ENCODE results near the gene MADCAM1.
A peak's percentile ranks its signal among the peaks of the same experiment; 100 is the strongest.
"Not testable (repeated sequence)": the region's sequence is repeated elsewhere in the genome, so short reads cannot be mapped to it uniquely, and the experiment has no call there.

The MADCAM1 gene

GRCh38 chr19:496112-496665, at the start of gene MADCAM1:
MADCAM1 (plus strand) TSS chr19:496486; CDS start chr19:496500, 14 bp downstream.
- no peak for DNase-seq

- DNase-seq, result no peak
These were observed 49.2 kb upstream of the MADCAM1 start for GRCh38 chr19:447064-447426.

DNA sequence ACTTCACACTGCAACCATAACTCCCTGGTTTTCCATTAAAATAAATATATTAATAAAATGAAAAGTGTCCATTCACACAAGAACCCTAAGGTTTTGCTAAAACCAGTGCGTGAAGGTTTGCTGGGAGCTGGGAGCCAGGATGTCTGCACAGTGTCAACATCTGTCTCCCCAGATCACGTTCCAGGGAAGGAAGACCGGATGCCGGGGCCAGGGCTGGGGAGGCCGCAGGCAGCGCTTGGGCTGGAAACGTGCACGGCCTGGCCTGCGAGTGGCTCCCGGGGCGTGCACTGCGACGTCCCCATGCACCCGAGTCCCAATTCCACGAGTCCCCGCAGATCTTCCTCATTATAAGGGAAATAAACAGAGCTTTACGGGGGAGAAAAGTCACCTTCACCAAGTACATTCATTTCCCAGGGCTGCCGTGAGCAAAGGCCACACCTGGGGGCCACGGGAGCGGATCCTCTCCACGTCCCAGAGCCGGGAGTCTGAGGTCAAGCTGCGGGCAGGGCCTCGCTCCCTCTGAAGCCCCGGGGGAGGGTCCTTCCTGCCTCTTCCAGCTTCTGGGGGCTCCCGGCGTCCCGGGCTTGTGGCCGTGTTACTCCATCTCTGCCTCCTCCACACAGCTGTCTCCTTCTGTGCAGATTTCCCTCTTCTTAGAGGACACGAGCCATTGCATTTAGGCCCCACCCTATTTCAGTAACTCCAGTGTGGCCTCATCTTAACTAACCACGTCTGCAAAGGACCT, 48.3 kb upstream of the MADCAM1 start:
- DNase-seq, result no peak

GRCh38 chr19:449916-450315, 46.4 kb upstream of the MADCAM1 start:
- DNase-seq, result no peak

GRCh38 chr19:450912-451481, 45.3 kb upstream of the MADCAM1 start:
- not testable (repeated sequence) for DNase-seq

- DNase-seq, result no peak
These were observed 43.5 kb upstream of the MADCAM1 start for GRCh38 chr19:452829-453228.

- DNase-seq, result no peak
These were observed 42.7 kb upstream of the MADCAM1 start for GRCh38 chr19:453606-454005.

- DNase-seq, result no peak
These were observed 41.1 kb upstream of the MADCAM1 start for GRCh38 chr19:455031-455705.

DNA sequence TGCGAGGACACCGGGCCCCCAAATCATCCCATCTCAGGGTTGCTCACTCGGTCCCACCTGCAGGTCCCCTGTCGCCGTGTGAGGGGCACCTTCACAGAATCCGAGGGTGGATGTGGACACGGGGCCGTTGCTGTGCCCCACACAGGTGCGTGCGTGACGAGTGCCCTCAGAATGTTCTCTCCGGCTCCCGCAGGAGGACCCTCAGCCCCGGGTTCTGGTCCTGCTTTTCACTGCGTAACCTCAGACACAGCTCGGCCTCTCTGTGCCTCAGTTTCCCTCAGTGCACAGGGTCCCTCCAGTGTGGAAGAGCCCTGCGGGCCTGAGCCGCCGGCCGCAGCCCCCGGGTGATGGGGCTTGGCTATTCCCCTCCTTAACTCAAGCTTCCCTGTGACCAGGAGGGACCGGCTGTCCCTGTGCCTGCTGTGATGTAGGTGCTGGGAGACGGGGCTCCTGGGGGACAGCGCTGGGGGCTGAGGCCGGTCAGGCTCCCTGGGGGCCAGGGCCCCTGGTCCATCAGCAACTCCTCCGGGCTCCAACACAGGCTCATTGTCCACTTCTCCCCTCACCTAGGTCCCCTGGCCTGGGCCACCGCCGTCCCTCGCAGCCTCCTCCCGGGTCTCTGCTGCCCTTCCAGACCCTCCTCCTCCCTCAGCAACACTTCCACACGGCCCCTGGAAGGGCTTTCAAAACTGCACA, 40.3 kb upstream of the MADCAM1 start:
- DNase-seq, result no peak

DNA sequence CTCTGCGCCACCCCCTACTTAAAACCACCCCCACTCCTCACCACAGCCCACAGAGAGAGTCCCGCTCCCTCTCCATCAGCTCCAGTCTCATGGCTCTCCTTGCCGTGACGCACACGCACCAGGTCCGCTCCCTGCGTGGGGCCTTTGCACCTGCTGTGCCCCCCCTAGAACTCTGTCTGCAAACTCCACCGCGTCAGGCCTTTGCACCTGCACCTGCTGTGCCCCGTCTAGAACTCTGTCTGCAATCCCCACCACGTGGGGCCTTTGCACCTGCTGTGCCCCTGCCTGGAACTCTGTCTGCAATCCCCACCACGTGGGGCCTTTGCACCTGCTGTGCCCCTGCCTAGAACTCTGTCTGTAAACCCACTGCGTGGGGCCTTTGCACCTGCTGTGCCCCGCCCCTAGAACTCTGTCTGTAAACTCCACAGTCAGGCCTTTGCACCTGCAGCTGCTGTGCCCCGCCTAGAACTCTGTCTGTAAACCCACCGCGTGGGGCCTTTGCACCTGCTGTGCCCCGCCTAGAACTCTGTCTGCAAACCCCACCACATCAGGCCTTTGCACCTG, 39.7 kb upstream of the MADCAM1 start:
- DNase-seq, result no peak

DNA sequence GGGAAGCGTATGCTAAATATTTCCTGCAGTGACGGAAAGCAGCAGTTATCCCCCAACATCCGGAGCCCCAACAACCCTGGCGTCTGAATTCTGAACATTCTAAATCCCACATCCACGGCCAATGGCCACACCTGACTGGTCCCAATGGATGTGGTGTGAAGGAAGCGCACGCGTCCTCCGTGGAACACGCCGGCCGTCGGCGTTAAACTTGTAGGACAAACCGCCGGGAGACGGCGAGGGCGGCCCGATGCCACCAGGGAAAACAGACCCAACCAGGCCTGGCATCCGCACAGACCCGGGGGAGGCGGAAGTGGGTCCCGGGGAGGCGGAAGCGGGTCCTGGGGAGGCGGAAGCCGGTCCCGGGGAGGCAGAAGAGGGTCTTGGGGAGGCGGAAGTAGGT, 38.6 kb upstream of the MADCAM1 start:
- DNase-seq, result no peak

- no peak for DNase-seq
These were observed 37.9 kb upstream of the MADCAM1 start for GRCh38 chr19:458091-459042.

- peak; percentile 55 for DNase-seq
These were observed 36.4 kb upstream of the MADCAM1 start for GRCh38 chr19:459724-460511.

DNA sequence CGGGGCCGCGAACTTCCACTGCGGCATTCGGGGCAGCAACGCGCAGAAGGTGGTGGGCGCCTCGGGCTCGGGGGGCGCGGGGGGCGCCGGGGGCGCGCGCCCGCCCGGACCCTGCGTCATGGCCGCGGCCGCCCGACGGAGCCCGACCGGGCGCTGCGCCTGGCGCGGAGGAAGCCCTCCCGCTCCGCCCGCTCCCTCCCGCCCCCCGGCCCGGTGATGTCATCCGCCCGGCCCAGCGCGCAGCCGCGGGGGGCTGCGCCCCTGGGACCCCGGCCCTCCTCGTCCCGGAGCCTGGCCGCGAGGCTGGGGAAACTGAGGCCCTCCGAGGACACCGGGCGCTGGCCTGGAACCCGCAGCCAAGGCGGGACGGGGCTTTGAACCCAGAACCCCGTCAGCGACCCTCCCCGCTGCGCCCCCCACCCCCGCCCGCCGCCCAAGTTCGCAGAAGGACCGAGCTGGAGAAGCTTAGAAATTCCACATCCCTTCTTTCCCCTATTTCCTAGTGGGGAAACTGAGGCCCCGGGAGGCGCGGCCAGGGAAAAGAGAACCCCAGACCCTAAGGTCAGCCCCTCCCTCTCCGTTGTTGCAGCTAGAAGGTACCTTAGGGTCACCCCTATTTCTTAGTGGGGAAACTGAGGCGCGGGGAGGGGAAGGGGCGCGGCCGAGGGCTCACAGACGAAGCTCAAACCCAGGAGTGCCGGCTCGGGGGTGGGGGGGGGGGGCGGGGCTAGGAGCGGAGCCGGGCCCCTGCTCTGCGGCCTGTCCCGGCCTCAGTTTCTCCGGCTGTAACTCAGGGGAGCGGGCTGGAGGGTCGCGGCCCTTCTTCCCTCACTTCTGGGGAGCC, 35.2 kb upstream of the MADCAM1 start, which contains the start of gene SHC2:
Gene SHC2, minus strand, starts transcription at position 157 of the 844 bp plus-strand sequence. Its CDS starts 37 bp downstream, at position 120.
- peak; percentile 1 for DNase-seq

- DNase-seq, result peak; percentile 60
These were observed 34.4 kb upstream of the MADCAM1 start for GRCh38 chr19:461721-462551.

DNA sequence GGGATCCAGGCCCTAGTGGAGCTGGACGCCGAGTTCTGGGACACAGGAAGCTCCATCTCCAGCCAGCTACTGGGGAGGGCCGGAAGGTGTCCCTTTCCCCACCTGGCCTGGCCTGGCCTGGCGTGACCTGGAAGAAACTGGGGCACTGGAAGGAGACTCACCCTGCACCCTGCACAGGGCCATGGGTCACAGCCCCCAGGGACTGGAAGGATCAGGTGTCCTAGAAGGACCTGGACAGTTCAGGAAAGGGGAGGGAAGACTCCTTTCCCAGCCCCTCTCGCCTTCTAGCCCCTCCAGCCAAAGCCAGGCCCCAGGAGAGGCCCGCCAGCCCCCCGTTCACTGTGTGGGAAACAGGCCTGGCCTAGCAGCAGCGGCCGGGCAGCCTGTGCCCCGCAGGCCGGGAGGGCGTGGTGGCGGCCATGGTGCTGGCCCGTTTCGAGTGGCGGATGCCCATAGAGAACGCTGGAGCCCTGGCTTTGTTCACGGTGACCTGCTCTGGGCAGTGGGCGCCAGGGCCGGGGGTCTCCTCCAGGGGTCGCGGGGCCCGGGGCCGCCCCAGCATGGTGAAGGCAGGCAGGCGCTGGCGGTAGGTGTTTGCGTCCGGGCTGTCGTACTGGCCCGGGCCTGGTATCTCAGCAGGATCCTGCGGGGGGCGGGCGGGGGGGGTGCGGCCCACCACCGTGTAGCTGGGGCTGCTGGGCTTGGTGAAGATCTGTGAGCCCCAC, 32.6 kb upstream of the MADCAM1 start:
- DNase-seq, result no peak

- no peak for DNase-seq
These were observed 32.1 kb upstream of the MADCAM1 start for GRCh38 chr19:464208-464545.

All from NCI-H2227 treated with DMSO at 0.1 percent for 48 hours (cell line).